Diencephalon (tissue), 1 donor: ENCODE results near the gene HSPA5. TPM values are rescaled to one million over a fixed set of nuclear protein-coding genes. Genes with fewer than 3 reads are reported as not detected.

ENCODE experiments used
- small RNA-seq: library from RNA; depleted of rRNA; stranded (forward); fragments of <200 nt; gene quantifications from one replicate; pipeline ENCODE3, GENCODE V24; 2014
- total RNA-seq: library from RNA; depleted of rRNA; stranded (reverse); fragments of >200 nt; gene quantifications from one replicate; pipeline ENCODE4 v1.2.3, GENCODE V29; 2014

Gene HSPA5
- total RNA-seq, result 57.4 TPM

GRCh38 chr9:125241000-125241862 is at the start of gene HSPA5:
Gene HSPA5 (minus strand): TSS chr9:125241343. CDS start chr9:125241126, 217 bp downstream.

GRCh38 chr9:125261501-125262293 is 20.6 kb upstream of the HSPA5 start, which contains the start of gene GAPVD1:
Gene GAPVD1 (plus strand): TSS chr9:125261826. CDS start chr9:125298922, 37,096 bp downstream.

GRCh38 chr9:125200216-125201047 is 40.7 kb downstream of the HSPA5 start, which contains the start of gene RABEPK:
Gene RABEPK (plus strand): TSS chr9:125200542. CDS start chr9:125203014, 2,472 bp downstream.

GRCh38 chr9:125189361-125190289 is 51.5 kb downstream of the HSPA5 start, which contains the start of gene PPP6C:
Gene PPP6C (minus strand): TSS chr9:125189803. CDS start chr9:125189718, 85 bp downstream.

Small RNA genes lying within 50 kb of the gene (small RNA-seq; reads per million reads assigned to genes)
- not detected for gene AL354710.1

Other genes starting within 250 kb of the HSPA5 start
- 65.0 TPM for gene SCAI, start 97.8 kb downstream of the HSPA5 start, total RNA-seq
- 24.5 TPM for gene PPP6C, start 51.5 kb downstream of the HSPA5 start, total RNA-seq
- gene RABEPK, start 40.8 kb downstream of the HSPA5 start, total RNA-seq, result 25.1 TPM
- 79.8 TPM for gene GAPVD1, start 20.5 kb upstream of the HSPA5 start, total RNA-seq